ENCODE data around the gene PHLDB2.

DNA sequence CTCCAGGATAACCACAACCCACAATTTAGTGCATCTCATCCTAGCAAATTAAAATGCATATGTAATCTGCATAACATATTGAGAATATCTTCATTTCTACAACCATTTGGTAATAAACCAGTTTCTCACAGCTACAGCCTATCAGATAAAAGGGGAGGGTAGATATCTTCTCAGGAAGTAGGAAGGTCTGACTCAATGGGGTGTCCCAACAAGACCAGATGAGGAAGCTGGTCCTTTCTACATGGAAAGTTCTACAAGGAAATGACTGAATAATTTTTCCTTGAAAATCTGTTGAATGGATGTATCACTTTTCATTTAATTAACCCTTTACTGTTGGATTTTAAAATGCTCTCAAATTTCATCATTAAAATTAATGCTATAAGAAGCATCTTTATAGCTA, 158.0 kb downstream of the PHLDB2 start:
- TF ChIP-seq POLR2AphosphoS5 (IDR thresholded peaks at IDR 0.05; ENCODE audit: low read depth, low read length): no peak
- no peak for TF ChIP-seq SIN3A (IDR thresholded peaks at IDR 0.05; ENCODE audit: borderline replicate concordance, insufficient read depth, low read length)
- TF ChIP-seq, protein P1, sequence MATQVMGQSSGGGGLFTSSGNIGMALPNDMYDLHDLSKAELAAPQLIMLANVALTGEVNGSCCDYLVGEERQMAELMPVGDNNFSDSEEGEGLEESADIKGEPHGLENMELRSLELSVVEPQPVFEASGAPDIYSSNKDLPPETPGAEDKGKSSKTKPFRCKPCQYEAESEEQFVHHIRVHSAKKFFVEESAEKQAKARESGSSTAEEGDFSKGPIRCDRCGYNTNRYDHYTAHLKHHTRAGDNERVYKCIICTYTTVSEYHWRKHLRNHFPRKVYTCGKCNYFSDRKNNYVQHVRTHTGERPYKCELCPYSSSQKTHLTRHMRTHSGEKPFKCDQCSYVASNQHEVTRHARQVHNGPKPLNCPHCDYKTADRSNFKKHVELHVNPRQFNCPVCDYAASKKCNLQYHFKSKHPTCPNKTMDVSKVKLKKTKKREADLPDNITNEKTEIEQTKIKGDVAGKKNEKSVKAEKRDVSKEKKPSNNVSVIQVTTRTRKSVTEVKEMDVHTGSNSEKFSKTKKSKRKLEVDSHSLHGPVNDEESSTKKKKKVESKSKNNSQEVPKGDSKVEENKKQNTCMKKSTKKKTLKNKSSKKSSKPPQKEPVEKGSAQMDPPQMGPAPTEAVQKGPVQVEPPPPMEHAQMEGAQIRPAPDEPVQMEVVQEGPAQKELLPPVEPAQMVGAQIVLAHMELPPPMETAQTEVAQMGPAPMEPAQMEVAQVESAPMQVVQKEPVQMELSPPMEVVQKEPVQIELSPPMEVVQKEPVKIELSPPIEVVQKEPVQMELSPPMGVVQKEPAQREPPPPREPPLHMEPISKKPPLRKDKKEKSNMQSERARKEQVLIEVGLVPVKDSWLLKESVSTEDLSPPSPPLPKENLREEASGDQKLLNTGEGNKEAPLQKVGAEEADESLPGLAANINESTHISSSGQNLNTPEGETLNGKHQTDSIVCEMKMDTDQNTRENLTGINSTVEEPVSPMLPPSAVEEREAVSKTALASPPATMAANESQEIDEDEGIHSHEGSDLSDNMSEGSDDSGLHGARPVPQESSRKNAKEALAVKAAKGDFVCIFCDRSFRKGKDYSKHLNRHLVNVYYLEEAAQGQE (IDR thresholded peaks at IDR 0.05; ENCODE audit: insufficient read depth in 1 of 2, low read depth in 2 of 2, low read length in 2 of 2): no peak
